Neuronal stem cell (in vitro differentiated cells): Measurements from ENCODE around the gene LRIG1. TPM values are rescaled to one million over a fixed set of nuclear protein-coding genes. Genes with fewer than 3 reads are reported as not detected.
A peak's percentile ranks its signal among the peaks of the same experiment; 100 is the strongest.

Experiments used
- DNase-seq: peaks from one replicate; pipeline ENCODE4 v3.0.0-alpha.2; 2013; ENCODE audit warnings: low spot score
- H2AFZ ChIP-seq: one replicate; pipeline ENCODE4 v1.6.1; 2013; ENCODE audit warnings: mild to moderate bottlenecking, low read length, inconsistent platforms
- H2AK5ac ChIP-seq: 2 replicates; pipeline ENCODE4 v1.6.1; 2013; ENCODE audit warnings: low read depth, mild to moderate bottlenecking, inconsistent platforms, low read length, moderate library complexity, mixed read lengths
- H2BK120ac ChIP-seq: 2 replicates; pipeline ENCODE4 v1.6.1; 2013; ENCODE audit warnings: low read depth, mild to moderate bottlenecking, inconsistent platforms, low read length, moderate library complexity, mixed read lengths
- H2BK12ac ChIP-seq: one replicate; pipeline ENCODE4 v1.6.1; 2013; ENCODE audit warnings: low read length, inconsistent platforms
- H2BK15ac ChIP-seq: 2 replicates; pipeline ENCODE4 v1.6.1; 2013; ENCODE audit warnings: mild to moderate bottlenecking, low read length, inconsistent platforms, mixed read lengths
- H2BK5ac ChIP-seq: one replicate; pipeline ENCODE4 v1.6.1; 2013; ENCODE audit warnings: inconsistent platforms, mild to moderate bottlenecking, low read length, moderate library complexity
- H3K14ac ChIP-seq: one replicate; pipeline ENCODE4 v1.6.1; 2013; ENCODE audit warnings: low read length, inconsistent platforms
- H3K18ac ChIP-seq: 2 replicates; pipeline ENCODE4 v1.6.1; 2013; ENCODE audit warnings: low read length, inconsistent platforms
- H3K23ac ChIP-seq: 2 replicates; pipeline ENCODE4 v1.6.1; 2013; ENCODE audit warnings: low read depth, mild to moderate bottlenecking, mixed read lengths, low read length, inconsistent platforms; ENCODE audit not compliant: poor library complexity
- H3K27ac ChIP-seq: replicated peaks from 3 replicates; pipeline ENCODE4 v1.5.1; 2013; ENCODE audit warnings: low read length, inconsistent platforms
- H3K27me3 ChIP-seq, 3 experiments: 2 replicates each; pipeline ENCODE4 v1.6.1; 2013; ENCODE audit warnings: low read length in 3 of 3, mild to moderate bottlenecking in 2 of 3, inconsistent platforms in 1 of 3, low read depth in 1 of 3, mixed read lengths in 1 of 3, moderate library complexity in 1 of 3; ENCODE audit not compliant: control insufficient read depth in 3 of 3, insufficient read depth in 3 of 3
- H3K36me3 ChIP-seq, 2 donors: replicated peaks in 1 of 2; 2 replicates each; pipeline ENCODE4 v1.6.1; 2013; ENCODE audit warnings: low read length in 2 of 2; ENCODE audit not compliant: control insufficient read depth in 2 of 2, insufficient read depth in 2 of 2
- H3K4ac ChIP-seq: 2 replicates; pipeline ENCODE4 v1.6.1; 2013; ENCODE audit warnings: inconsistent platforms, mild to moderate bottlenecking, low read length, moderate library complexity
- H3K4me1 ChIP-seq, 2 donors: 1 replicate in 1 of 2; 2 replicates in 1 of 2; pipeline ENCODE4 v1.6.1; 2013; ENCODE audit warnings: low read length in 2 of 2, low read depth in 1 of 2; ENCODE audit not compliant: control insufficient read depth in 2 of 2, insufficient read depth in 1 of 2
- H3K4me2 ChIP-seq: one replicate; pipeline ENCODE4 v1.6.1; 2013; ENCODE audit warnings: mild to moderate bottlenecking, low read length, inconsistent platforms; ENCODE audit not compliant: insufficient read depth, poor library complexity, severe bottlenecking
- H3K4me3 ChIP-seq, 2 donors: 2 replicates each; pipeline ENCODE4 v1.5.1; 2013; ENCODE audit warnings: low read length in 2 of 2, mild to moderate bottlenecking in 2 of 2, inconsistent platforms in 1 of 2, moderate library complexity in 1 of 2
- H3K79me1 ChIP-seq: one replicate; pipeline ENCODE4 v1.6.1; 2013; ENCODE audit warnings: low read depth, mild to moderate bottlenecking, inconsistent platforms, low read length, moderate library complexity
- H3K9ac ChIP-seq: one replicate; pipeline ENCODE4 v1.6.1; 2013; ENCODE audit warnings: mild to moderate bottlenecking, low read depth, low read length, inconsistent platforms; ENCODE audit not compliant: poor library complexity
- H3K9me3 ChIP-seq, 2 donors: replicated peaks in 1 of 2; 2 replicates each; pipeline versions ENCODE3 to v1.6.1; 2013; ENCODE audit warnings: low read length in 2 of 2, mild to moderate bottlenecking in 2 of 2, inconsistent platforms in 1 of 2, low read depth in 1 of 2, mixed read lengths in 1 of 2, moderate library complexity in 1 of 2; ENCODE audit not compliant: control insufficient read depth in 2 of 2, insufficient read depth in 1 of 2
- H4K8ac ChIP-seq: one replicate; pipeline ENCODE4 v1.6.1; 2013; ENCODE audit warnings: low read depth, mild to moderate bottlenecking, inconsistent platforms, low read length, moderate library complexity
- H4K91ac ChIP-seq: one replicate; pipeline ENCODE4 v1.6.1; 2013; ENCODE audit warnings: low read length, low read depth, mild to moderate bottlenecking, inconsistent platforms; ENCODE audit not compliant: poor library complexity
- WGBS, 2 donors: extraction: QIAGEN DNeasy Blood & Tissue Kit; methylation state at CpG; one replicate each; pipeline ENCODE4 v1.1.7; 2013; ENCODE audit warnings: missing lambda C conversion rate in 2 of 2, mixed read lengths in 1 of 2; ENCODE audit not compliant: insufficient read length in 2 of 2, insufficient replicate concordance in 1 of 2; ENCODE audit errors: extremely low coverage in 2 of 2; 5-methylcytosine and 5-hydroxymethylcytosine counted together
- polyA plus RNA-seq, 2 experiments: library from polyadenylated mRNA; stranded (reverse); fragments of 200-250 nt; gene quantifications; one replicate each; pipeline ENCODE4 v1.2.3, GENCODE V29; 2013

LRIG1 gene
- 183 TPM for polyA plus RNA-seq (2013, experiment 1 of 2)
- 174 TPM for polyA plus RNA-seq (2013, experiment 2 of 2)

DNA sequence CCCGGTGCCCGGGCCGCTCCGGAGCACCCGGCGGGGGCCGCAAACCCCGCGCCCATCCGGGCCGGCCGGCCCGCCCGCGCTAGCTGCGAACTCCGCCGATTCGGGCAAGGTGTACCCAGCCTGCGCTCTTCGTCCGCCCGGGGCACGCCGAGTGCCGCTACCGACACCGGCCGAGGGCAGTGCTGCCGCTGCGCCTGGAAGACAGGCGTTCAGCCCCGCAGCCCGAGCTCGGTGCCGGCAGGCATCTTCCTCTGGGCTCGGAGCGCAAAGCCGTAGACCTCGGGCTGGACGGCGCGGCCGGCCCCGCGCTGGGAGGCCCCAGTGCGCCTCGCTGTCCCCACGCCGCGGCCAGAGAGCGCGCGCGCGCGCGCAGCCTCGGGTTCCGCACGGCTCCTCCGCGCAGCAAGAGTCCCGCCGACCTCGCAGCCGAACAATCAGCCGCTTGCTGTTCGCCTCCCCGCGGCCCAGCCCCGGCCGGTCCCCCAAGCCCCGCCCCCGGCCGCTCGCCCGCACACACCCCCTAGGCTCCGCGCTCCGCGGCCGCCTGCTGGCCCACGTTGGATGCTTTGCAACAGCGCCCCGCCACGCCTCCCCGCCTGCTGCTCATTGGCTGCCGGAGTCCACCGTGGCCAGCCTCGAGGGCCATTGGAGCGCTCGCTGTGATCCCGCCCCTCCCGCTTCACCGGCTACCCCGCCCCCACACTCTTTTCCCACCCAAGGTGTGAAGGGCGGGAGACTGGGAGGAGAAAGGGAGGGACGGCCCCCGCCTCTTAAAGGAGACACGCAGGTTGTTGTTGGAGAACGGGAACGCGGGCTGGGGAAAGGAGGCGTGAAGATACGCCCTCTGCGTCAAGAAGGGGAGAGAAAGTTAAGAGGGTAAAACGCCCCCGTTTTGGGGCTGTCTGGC, at the start of gene LRIG1:
LRIG1 (minus strand) TSS at position 447 of the 907 bp plus-strand sequence. CDS start 615 bp downstream, outside the sequence.
- Histone ChIP-seq H3K4me3 (peak within 1 kb of the TSS; percentile 98 to 100), H3K27me3 (no peaks in the 10 kb centered on the region), H3K4me1 (peaks cover 10 to 28% of the 10 kb centered on the region in 2 donors), H2AK5ac (peak within 1 kb of the TSS; percentile 91), H3K79me1 (no peaks in the 10 kb centered on the region), H4K91ac (peak within 1 kb of the TSS; percentile 79), H3K23ac (peak within 1 kb of the TSS; percentile 81), H3K4me2 (peak within 1 kb of the TSS; percentile 71), H3K18ac (peak within 1 kb of the TSS; percentile 100), H4K8ac (no peak within 1 kb of the TSS), H2BK12ac (peak within 1 kb of the TSS; percentile 94), H3K36me3 (no peaks in the 10 kb centered on the region), H2BK15ac (peak within 1 kb of the TSS; percentile 23), H3K9me3 (no peaks in the 10 kb centered on the region), H3K14ac (peak within 1 kb of the TSS; percentile 98), H3K27ac (peak within 1 kb of the TSS; percentile 86), H2BK5ac (peak within 1 kb of the TSS; percentile 99), H3K9ac (peak within 1 kb of the TSS; percentile 100), H2BK120ac (peak within 1 kb of the TSS; percentile 49), H3K4ac (peak within 1 kb of the TSS; percentile 17), H2AFZ (peak within 1 kb of the TSS; percentile 97)
- WGBS, 2 donors = no CpG with 5 or more reads among the region's 109 CpGs
- DNase-seq = peak; percentile 99

GRCh38 chr3:66544619-66545429, 44.0 kb upstream of the LRIG1 start:
- no peak overlapping the region for H2AFZ ChIP-seq
- H2BK120ac ChIP-seq = no peak overlapping the region
- H2BK15ac ChIP-seq = peak overlapping the region; percentile 81
- H3K4me1 ChIP-seq = peaks cover 0 to 1% of the 10 kb centered on the region in 2 donors
- peak overlapping the region; percentile 11 for H3K18ac ChIP-seq
- no peak overlapping the region for H3K23ac ChIP-seq
- no peaks in the 10 kb centered on the region for H3K36me3 ChIP-seq
- H3K4me2 ChIP-seq = no peak overlapping the region
- H3K27me3 ChIP-seq = no peaks in the 10 kb centered on the region
- peak overlapping the region; percentile 73 for H2BK12ac ChIP-seq
- H4K8ac ChIP-seq = no peak overlapping the region
- H2BK5ac ChIP-seq = no peak overlapping the region
- H3K79me1 ChIP-seq = no peaks in the 10 kb centered on the region
- no peak overlapping the region for H3K27ac ChIP-seq
- H3K9me3 ChIP-seq = peaks cover 0 to 3% of the 10 kb centered on the region in 2 donors
- WGBS, 2 donors = no CpG with 5 or more reads among the region's 43 CpGs
- H3K9ac ChIP-seq = peak overlapping the region; percentile 60
- no peak for DNase-seq
- H3K4ac ChIP-seq = no peak overlapping the region
- H4K91ac ChIP-seq = no peak overlapping the region
- peak overlapping the region in 1 of 2 donors; percentile 54 for H3K4me3 ChIP-seq
- H3K14ac ChIP-seq = peak overlapping the region; percentile 89
- H2AK5ac ChIP-seq = peak overlapping the region; percentile 56

DNA sequence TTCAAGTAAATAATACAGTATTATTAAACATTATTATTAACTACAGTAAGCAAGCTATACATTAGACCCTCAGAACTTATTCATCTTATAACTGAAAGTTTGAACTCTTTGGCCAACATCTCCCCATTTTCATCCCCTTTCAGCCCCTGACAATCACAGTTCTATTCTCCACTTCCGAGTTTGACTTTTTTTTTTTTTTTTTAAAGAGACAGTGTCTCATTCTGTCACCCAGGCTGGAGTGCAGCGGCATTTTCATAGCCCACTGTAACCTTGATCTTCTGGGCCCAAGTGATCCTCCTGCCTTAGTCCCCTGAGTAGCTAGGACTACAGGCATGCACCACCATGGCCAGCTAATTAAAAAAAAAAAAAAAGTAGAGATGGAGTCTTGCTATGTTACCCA, 41.3 kb upstream of the LRIG1 start:
- no peak overlapping the region for H2BK5ac ChIP-seq
- H3K14ac ChIP-seq = no peak overlapping the region
- H3K4me2 ChIP-seq = no peak overlapping the region
- H2BK120ac ChIP-seq = no peak overlapping the region
- H2AFZ ChIP-seq = no peak overlapping the region
- H3K4me1 ChIP-seq = peaks cover 3 to 5% of the 10 kb centered on the region in 2 donors
- WGBS, 2 donors = no CpG with 5 or more reads among the region's 2 CpGs
- H3K18ac ChIP-seq = no peak overlapping the region
- no peak overlapping the region for H2BK15ac ChIP-seq
- H3K36me3 ChIP-seq = no peaks in the 10 kb centered on the region
- H3K9ac ChIP-seq = no peak overlapping the region
- H2AK5ac ChIP-seq = no peak overlapping the region
- no peak overlapping the region for H3K4ac ChIP-seq
- no peak overlapping the region for H2BK12ac ChIP-seq
- H3K23ac ChIP-seq = no peak overlapping the region
- no peak for DNase-seq
- no peak overlapping the region for H3K4me3 ChIP-seq
- no peak overlapping the region for H3K27ac ChIP-seq
- H4K8ac ChIP-seq = no peak overlapping the region
- H3K27me3 ChIP-seq = no peaks in the 10 kb centered on the region
- H4K91ac ChIP-seq = no peak overlapping the region
- no peaks in the 10 kb centered on the region for H3K79me1 ChIP-seq
- H3K9me3 ChIP-seq = peaks cover 0 to 3% of the 10 kb centered on the region in 2 donors
